HG03139 (cell line): ENCODE results near the gene PMS1.
"Not testable (repeated sequence)": the region's sequence is repeated elsewhere in the genome, so short reads cannot be mapped to it uniquely, and the experiment has no call there.

Experiments used
- ATAC-seq: cut with Tn5 transposase; IDR thresholded peaks from one replicate; pipeline ENCODE4 v1.9.1; 2021; ENCODE audit not compliant: unreplicated experiment

The PMS1 gene

DNA sequence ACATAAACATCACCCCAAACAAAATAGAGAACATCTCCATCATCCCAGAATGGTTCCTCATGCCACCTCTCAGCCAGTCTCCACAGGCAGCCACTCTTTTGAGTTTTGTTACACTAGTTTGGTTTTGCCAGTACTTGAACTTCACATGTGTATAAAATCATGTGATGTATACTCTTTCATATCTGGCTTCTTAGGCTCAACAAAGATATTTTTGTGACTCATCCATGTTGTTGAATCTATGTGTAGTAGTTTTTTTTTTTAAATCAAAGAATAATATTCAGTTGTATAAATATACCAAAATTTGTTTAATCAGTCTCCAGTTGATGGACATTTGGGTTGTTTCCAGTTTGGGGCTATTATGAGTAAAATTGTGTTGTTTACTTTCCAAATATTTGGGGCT, 75.9 kb downstream of the PMS1 start:
- ATAC-seq, result no peak

DNA sequence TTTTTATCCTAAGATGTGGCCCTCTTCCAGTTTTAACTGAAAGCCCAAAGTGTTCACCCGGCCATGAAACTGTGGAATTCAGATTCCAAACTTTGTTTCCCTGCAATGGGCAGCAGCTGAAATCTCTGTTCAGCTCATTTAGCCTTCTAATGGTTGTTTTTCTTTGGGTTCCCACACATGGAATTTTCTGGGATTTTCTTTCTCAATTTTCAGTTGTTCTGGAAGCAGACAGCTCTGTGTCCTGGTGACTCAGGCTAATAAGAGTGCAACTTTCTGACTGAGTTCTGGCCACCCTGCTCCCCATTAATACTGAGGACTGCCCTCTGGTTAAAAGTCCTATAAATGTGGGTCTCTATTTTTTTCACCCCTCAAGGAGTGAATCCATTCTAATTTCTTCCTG, 78.5 kb downstream of the PMS1 start:
- ATAC-seq, result no peak

GRCh38 chr2:189865826-189866225, 81.6 kb downstream of the PMS1 start:
- ATAC-seq, result no peak

DNA sequence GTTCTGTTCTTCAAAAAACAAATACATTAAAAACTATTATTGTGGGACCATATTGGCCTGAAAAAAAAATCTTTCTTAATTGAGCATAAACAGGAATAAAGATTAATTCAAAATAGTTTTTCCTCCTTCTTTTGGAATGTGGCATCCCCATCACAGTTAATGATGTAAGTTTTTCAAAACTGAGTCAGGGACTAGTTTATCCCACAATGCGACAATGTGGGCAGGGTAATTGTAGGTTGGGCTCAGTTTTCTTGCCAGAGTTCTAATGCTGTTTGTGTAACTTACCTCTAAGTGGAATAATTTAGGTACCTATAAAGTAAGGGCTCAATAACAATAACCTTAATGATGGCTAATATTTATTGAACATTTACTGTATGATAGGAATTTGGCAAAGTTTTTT, 82.0 kb downstream of the PMS1 start:
- ATAC-seq, result no peak

DNA sequence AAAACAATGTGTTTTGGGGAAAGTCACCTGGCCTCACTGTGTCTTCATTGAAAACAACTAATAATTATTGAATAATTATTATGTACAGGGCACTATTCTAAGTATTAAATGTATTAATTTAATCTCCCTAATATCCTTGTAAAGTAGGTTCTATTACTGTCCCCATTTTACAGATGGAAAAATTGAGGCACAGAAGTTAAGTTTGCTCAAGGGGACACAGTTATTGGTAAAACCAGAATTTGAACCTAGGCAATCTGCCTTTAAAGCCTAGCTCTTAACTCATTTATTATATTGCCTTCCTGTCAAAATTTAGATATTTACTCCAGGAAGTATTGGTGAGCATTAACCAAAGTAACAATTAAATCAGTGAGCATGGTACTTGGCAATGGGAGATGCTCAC, 84.6 kb downstream of the PMS1 start:
- no peak for ATAC-seq

GRCh38 chr2:189870381-189871085, 86.3 kb downstream of the PMS1 start:
- ATAC-seq, result no peak

DNA sequence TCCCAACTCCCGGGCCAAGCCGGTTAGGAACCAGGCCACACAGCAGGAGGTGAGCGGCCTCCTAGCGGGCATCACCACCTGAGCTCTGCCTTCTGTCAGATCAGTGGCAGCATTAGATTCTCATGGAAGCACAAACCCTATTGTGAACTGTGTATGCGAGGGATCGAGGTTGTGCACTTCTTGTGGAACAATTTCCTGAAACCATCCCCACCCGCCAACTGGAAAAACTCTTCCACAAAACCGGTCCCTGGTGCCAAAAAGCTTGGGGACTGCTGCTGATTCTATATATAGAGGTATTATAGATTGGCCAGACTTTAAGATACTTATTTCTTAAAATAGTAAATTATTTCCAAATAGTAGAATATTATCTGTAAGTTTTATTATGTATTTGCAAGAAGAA, 89.4 kb downstream of the PMS1 start:
- ATAC-seq, result no peak

GRCh38 chr2:189874586-189875320, 90.5 kb downstream of the PMS1 start:
- peak; percentile 72 for ATAC-seq

DNA sequence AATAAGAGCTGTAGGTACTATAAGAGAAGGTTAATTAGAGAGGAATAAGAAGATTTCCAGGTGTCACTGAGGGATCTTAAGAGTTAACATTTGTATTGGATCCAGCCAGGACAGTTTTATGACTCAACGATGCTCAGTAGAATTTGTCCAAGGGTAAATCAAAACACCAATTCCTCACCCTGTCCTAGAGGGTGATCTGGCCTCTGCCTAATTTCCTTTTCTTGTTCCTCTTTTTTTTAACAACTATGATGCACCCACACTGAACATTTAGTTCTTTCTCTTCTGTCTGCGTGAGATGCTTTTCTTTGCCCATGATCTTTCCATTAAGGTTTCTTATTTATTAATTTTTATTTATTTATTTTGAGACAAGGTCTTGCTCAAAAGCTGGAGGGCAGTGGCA, 92.0 kb downstream of the PMS1 start:
- no peak for ATAC-seq

DNA sequence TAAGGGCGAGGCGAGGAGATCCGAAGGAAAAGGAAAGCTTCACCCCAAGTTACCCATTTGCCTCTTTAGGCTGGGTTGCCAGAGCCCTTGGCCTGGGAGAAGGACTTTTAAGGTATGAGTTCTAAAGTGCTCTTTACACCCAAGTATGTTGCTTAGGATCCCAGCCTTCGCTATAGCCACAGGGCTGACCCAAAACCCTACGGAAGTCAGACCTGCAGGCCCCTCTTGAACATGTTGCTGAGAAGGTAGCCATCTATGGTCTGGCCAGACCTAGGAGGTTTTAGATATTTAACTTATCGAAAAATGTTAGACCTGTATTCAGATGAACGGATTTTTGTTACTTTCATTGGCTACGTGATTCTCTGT, 95.4 kb downstream of the PMS1 start:
- ATAC-seq, result no peak

DNA sequence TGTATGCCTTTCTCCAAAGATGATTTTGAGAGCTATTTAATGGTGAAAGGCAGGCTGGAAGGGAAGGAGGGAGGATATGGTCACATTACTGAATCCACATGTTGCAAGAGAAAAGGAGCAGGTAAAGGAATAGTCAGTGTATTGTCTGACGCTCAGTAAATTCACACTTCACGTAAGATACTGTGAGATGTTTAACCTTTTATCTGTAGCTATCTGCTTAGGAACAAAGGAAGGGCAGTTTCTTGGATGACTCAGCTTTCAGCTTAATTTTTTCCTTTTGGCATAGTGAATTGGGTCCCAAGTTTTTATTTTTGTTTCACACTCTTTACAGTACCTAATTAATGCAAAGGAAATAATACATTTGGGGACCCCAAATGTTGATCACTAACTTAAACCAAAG, 96.2 kb downstream of the PMS1 start:
- no peak for ATAC-seq

DNA sequence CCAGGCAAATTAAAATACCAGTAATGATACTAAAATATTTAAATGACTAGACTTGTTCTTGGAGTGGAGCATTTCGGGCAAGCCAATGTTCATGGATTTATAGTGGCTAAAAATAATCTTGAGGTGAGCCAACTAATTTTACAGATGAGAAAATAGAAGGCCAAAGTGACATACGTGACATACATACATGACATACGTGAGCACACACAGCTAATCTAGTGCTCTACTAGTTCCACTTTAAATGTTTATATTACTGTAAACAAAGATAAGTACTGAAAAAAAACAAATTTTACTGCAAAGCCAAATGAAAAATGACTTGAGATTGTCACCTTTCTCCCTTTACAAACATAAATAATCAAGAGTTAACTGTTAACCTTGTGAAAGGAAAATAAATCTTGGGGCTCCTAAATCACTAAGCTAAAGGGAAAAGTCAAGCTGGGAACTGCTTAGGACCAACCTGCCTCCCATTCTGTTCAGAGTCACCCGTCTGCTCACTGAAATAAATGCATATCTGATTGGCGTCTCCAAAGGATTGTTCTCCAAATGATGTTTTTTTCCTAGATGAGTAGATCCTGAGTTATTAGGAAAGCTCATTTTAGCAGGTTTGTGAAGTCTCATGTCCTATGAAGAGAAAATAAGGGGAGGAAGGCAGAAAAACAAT, 96.7 kb downstream of the PMS1 start:
- ATAC-seq, result no peak

GRCh38 chr2:189885368-189885767, 101.1 kb downstream of the PMS1 start:
- ATAC-seq, result no peak

DNA sequence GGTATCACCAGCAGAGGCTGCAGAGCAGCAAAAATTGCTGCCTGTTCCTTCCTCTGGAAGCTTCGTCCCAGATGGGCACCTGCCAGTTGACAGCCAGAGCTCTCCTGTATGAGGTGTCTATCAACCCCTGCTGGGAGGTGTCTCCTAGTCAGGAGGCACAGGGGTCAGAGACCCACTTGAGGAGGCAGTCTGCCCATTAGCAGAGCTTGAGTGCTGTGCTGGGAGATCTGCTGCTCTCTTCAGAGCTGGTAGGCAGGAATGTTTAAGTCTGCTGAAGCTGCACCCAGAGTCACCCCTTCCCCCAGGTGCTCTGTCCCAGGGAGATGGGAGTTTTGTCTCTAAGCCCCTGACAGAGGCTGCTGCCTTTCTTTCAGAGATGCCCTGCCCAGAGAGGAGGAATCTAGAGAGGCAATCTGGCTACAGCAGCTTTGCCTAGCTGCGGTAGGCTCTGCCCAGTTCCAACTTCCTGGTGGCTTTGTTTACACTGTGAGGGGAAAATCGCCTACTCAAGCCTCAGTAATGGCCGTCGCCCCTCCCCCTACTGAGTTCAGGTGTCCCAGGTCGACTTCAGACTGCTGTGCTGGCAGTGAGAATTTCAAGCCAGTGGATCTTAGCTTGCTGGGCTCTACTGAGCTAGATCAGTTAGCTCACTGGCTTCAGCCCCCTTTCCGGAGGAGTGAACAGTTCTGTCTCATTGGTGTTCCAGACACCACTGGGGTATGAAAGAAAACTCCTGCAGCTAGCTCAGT, 108.5 kb downstream of the PMS1 start:
- ATAC-seq, result not testable (repeated sequence)

DNA sequence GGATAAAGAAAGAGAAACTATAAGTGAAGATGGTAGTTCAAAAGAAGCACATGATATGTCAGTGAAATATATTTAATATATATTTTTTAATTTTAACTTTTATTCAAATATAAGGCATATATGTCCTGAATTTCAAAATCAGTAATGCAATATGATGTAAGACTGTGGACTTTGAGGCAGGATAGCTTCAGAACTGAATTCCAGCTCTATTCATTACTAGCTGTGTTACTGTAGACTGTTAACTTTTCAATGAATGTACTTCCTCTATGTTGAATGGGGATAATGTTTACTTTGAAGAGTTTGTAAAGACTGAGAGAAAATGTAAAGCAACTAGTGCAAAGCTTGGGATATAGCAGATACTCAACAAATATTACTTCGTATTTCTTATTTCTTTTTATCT, 112.6 kb downstream of the PMS1 start:
- ATAC-seq, result no peak

DNA sequence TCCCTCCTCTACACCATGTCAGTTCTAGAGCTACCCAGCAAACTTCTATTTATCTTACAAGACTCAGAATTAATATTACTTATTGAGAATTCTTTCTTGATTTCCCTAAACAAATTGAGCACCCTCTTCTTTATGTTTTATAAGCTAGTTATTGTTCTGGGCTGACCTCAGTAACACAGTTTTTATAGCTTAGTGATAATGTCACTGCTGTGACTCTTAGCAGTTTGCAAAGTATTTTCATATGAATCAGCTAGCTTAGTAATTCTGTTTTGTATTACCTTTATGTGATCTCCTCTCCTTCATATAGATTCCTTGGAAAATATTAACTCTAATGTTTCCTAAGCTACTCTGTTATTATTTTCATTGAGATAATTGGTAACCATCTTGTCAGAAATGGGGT, 114.9 kb downstream of the PMS1 start:
- ATAC-seq, result no peak

- no peak for ATAC-seq
Observed at GRCh38 chr2:189900726-189901125, 116.5 kb downstream of the PMS1 start.

DNA sequence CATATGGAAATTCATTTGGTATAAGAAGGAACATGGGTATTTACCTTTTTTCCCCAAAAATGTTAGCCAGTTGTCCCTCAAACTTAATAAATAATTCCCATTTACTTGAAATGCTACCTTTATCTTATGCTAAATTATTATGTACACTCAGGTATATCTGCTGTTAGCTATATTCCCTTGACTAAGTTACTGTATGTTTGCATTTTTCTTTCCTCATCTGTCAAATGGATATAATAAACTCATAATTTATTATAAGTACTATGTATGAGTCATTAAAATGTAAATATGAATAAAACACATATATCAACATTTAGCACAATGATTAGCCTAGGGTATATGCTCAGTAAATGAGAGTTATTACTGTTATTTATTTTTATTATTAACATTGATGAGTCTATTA, 117.4 kb downstream of the PMS1 start:
- no peak for ATAC-seq

GRCh38 chr2:189913821-189914220, 129.6 kb downstream of the PMS1 start:
- ATAC-seq, result no peak

- ATAC-seq, result no peak
Observed at GRCh38 chr2:189916651-189917050, 132.4 kb downstream of the PMS1 start.
